GM12892 (cell line): ENCODE data around the gene IFNGR1.

Experiments used
- DNase-seq: peaks from one replicate; pipeline ENCODE4 v3.0.0; 2011; ENCODE audit not compliant: insufficient read length
- FAIRE-seq: peaks from 2 replicates; lab custom pipeline; 2011; peaks lifted over from hg19 to GRCh38; lab: Jason Lieb, UNC
- POLR2A ChIP-seq: IDR thresholded peaks from 2 replicates; pipeline ENCODE4 v1.6.1; 2011; ENCODE audit warnings: low read depth, low read length, control low read depth
- POLR2AphosphoS5 ChIP-seq: IDR thresholded peaks from 2 replicates; pipeline ENCODE4 v1.6.1; 2011; ENCODE audit warnings: low read depth, low read length, control low read depth
- TAF1 ChIP-seq: IDR thresholded peaks from 2 replicates; pipeline ENCODE4 v1.6.1; 2011; ENCODE audit warnings: low read depth, mild to moderate bottlenecking, control low read depth, low read length, borderline replicate concordance

The IFNGR1 gene

GRCh38 chr6:137203256-137203655, 15.9 kb downstream of the IFNGR1 start:
- no peak for DNase-seq
- FAIRE-seq: no peak

DNA sequence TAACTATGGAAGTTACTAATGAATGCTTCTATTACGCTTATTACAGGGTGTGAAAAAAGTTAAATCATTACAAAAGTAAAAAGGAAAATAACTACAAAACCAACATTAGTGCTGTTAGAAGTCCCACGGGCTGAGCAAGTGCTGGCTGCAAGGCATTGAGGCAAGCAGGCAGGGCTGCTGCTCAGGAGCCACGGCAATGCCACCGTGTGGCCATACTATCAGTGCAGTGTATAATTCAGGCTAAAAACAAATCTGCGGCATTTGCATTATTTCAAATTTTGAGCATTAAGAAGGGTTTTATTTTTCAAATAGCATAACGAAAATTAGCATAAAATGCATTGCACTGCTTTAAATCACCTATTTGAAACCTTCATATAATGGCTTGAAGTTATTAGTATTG, 17.1 kb downstream of the IFNGR1 start:
- no peak for DNase-seq
- no peak for TF ChIP-seq POLR2A
- no peak for TF ChIP-seq TAF1
- no peak for TF ChIP-seq POLR2AphosphoS5
- FAIRE-seq: peak; percentile 76

More at GRCh38 chr6:137203256-137203655, 15.9 kb downstream of the IFNGR1 start:
- TF ChIP-seq POLR2AphosphoS5 (no peak), POLR2A (no peak), TAF1 (no peak)

GRCh38 chr6:137201006-137201405, 18.2 kb downstream of the IFNGR1 start:
- no peak for TF ChIP-seq POLR2A
- no peak for TF ChIP-seq TAF1
- TF ChIP-seq POLR2AphosphoS5: no peak
- DNase-seq: no peak
- no peak for FAIRE-seq

DNA sequence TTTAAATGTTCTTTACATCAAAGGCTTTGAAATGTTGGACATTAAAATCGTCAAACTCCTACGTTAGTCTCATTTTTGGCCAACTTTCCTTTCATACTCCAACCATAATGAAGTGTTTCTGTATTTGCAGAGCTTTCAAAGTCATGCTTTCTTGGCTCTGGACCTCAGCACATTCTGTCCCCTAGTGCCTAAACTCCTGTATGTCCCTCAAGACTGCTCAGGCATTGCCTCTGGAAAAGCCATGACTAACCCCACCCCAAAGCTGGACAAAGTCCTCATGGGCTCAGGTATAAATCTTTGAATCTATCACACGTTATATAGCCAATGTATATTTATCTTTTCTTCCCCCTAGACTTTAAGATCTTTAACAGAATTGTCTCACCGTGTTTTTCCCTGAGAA, 18.9 kb downstream of the IFNGR1 start:
- TF ChIP-seq POLR2A (no peak), TAF1 (no peak), POLR2AphosphoS5 (no peak)
- DNase-seq: no peak
- FAIRE-seq: no peak

DNA sequence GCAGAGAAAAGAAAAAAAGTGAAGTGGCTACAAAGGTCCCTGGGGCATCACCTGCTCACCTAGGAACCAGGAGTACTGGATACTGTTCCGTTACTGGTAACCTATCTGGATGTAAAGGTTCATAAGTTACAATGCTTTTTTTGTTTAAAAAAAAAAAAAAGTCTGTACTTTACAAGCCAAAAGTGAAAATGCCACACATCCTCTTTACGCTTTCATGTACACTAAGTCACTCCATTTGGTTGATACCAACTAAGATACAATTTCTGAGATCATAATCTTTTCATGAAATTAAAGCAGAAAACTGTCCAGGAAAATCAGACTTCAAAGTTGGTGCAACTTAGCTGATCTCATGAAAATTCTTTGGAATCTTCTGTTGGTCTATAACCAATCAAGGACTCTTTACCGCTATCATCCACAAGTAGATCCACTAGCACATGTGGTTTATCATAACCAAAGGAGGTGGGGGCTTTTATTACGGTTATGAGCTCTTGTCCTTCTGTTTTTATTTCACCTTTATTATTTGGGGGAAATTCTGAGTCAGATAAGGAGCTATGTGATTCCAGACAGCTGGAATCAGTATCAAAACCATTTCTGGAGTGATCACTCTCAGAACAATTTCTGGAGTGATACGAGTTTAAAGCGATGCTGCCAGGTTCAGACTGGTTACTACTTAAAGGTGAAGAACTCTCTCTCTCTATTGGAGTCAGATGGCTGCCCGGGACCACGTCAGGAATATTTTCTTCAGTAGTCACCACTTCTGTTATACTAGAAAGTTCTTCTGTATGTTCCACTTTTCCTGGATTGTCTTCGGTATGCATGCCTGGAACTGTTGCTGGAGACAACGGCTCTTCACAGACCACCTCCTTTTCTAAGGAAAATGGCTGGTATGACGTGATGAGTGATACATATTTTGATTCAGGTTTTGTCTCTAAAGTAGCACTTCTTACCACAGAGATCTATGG, 21.2 kb downstream of the IFNGR1 start:
- FAIRE-seq: no peak
- TF ChIP-seq POLR2A (no peak), TAF1 (no peak), POLR2AphosphoS5 (no peak)
- no peak for DNase-seq

- no peak for DNase-seq
- TF ChIP-seq TAF1: no peak
- TF ChIP-seq POLR2AphosphoS5: no peak
- no peak for TF ChIP-seq POLR2A
- peak; percentile 17 for FAIRE-seq
Observed at GRCh38 chr6:137193256-137194070, 25.7 kb downstream of the IFNGR1 start.

GRCh38 chr6:137192821-137193220, 26.4 kb downstream of the IFNGR1 start:
- DNase-seq: no peak
- no peak for TF ChIP-seq POLR2AphosphoS5
- TF ChIP-seq POLR2A: no peak
- TF ChIP-seq TAF1: no peak
- FAIRE-seq: no peak

- FAIRE-seq (no peak), DNase-seq (no peak)
- TF ChIP-seq TAF1: no peak
- no peak for TF ChIP-seq POLR2AphosphoS5
- TF ChIP-seq POLR2A: no peak
Observed at GRCh38 chr6:137191670-137192069, 27.5 kb downstream of the IFNGR1 start.

GRCh38 chr6:137191236-137191635, 27.9 kb downstream of the IFNGR1 start:
- FAIRE-seq: no peak
- TF ChIP-seq POLR2AphosphoS5: no peak
- no peak for TF ChIP-seq TAF1
- DNase-seq: no peak

GRCh38 chr6:137190583-137191094, 28.5 kb downstream of the IFNGR1 start:
- FAIRE-seq (peak; percentile 51), DNase-seq (no peak)
- TF ChIP-seq POLR2A (no peak), POLR2AphosphoS5 (no peak), TAF1 (no peak)

- no peak for FAIRE-seq
- TF ChIP-seq POLR2A: no peak
- TF ChIP-seq TAF1: no peak
- TF ChIP-seq POLR2AphosphoS5: no peak
- DNase-seq: no peak
Observed at GRCh38 chr6:137188855-137189254, 30.3 kb downstream of the IFNGR1 start.

GRCh38 chr6:137185290-137185689, 33.9 kb downstream of the IFNGR1 start:
- no peak for TF ChIP-seq POLR2A
- no peak for TF ChIP-seq POLR2AphosphoS5
- TF ChIP-seq TAF1: no peak
- FAIRE-seq: no peak
- no peak for DNase-seq
